PC-9 (cell line): ENCODE measurements around the gene GAP43. TPM values are rescaled to one million over a fixed set of nuclear protein-coding genes. Genes with fewer than 3 reads are reported as not detected.
"Not testable (repeated sequence)": the region's sequence is repeated elsewhere in the genome, so short reads cannot be mapped to it uniquely, and the experiment has no call there.

ENCODE experiments used
- BruUV-seq: library from RNA; stranded (reverse); fragments of 400-500 nt; replicated peaks from 2 replicates; lab custom pipeline; 2021; lab: Mats Ljungman, UMichigan
- CTCF ChIA-PET: fragments of 300-600 bp; sonication (Branson Sonifier 250); formaldehyde crosslinking; loops from one replicate; lab custom pipeline; 2022; ENCODE audit warnings: antibody characterized with exemption; lab: Charles Lee
- POLR2A ChIA-PET: fragments of 300-600 bp; sonication (Branson Sonifier 250); formaldehyde crosslinking; loops from one replicate; lab custom pipeline; 2022; ENCODE audit warnings: antibody characterized with exemption; ENCODE audit not compliant: unreplicated experiment; lab: Charles Lee
- DNase-seq, 2 experiments: peaks; one replicate each; pipeline versions ENCODE4 v3.0.0 to v3.0.0-alpha.2; 2015 to 2022; ENCODE audit warnings: mixed read lengths in 1 of 2
- H2AFZ ChIP-seq: fragments of 200-600 bp; sonication (generic); 2 replicates; pipeline ENCODE4 v1.8.1; 2017; ENCODE audit warnings: antibody characterized with exemption
- H3F3A ChIP-seq: fragments of 200-600 bp; sonication (generic); 2 replicates; pipeline ENCODE4 v1.8.1; 2017; ENCODE audit warnings: antibody characterized with exemption, mild to moderate bottlenecking, low read depth; ENCODE audit not compliant: insufficient read depth
- H3K27ac ChIP-seq: fragments of 200-600 bp; sonication (generic); 2 replicates; pipeline ENCODE4 v1.6.1; 2016; ENCODE audit warnings: mixed run types
- H3K27me3 ChIP-seq: fragments of 200-600 bp; sonication (generic); 2 replicates; pipeline ENCODE4 v1.6.1; 2016; ENCODE audit warnings: low read depth, mixed run types; ENCODE audit not compliant: insufficient read depth
- H3K36me3 ChIP-seq: fragments of 200-600 bp; sonication (generic); 2 replicates; pipeline ENCODE4 v1.6.1; 2016; ENCODE audit warnings: low read depth, mixed run types
- H3K4me1 ChIP-seq: fragments of 200-600 bp; sonication (generic); replicated peaks from 2 replicates; pipeline ENCODE4 v1.6.1; 2016; ENCODE audit warnings: mixed run types; ENCODE audit not compliant: insufficient read depth
- H3K4me2 ChIP-seq: fragments of 200-600 bp; sonication (generic); 2 replicates; pipeline ENCODE4 v1.6.1; 2017; ENCODE audit warnings: mixed run types
- H3K4me3 ChIP-seq: fragments of 200-600 bp; sonication (generic); 2 replicates; pipeline ENCODE4 v1.6.1; 2016; ENCODE audit warnings: mixed run types
- H3K79me2 ChIP-seq: fragments of 200-600 bp; sonication (generic); 2 replicates; pipeline ENCODE4 v1.6.1; 2017; ENCODE audit warnings: low read depth, mixed run types
- H3K9me2 ChIP-seq: fragments of 200-600 bp; sonication (generic); 2 replicates; pipeline ENCODE4 v1.8.1; 2017; ENCODE audit warnings: mild to moderate bottlenecking; ENCODE audit not compliant: insufficient read depth
- H3K9me3 ChIP-seq: fragments of 200-600 bp; sonication (generic); 2 replicates; pipeline ENCODE4 v1.8.1; 2016; ENCODE audit warnings: low read depth; ENCODE audit not compliant: insufficient read depth
- H4K20me1 ChIP-seq: fragments of 200-600 bp; sonication (generic); 2 replicates; pipeline ENCODE4 v1.8.1; 2017; ENCODE audit not compliant: insufficient read depth
- EZH2 ChIP-seq: fragments of 200-600 bp; sonication (generic); IDR thresholded peaks from 2 replicates; pipeline ENCODE4 v1.8.0; 2017; ENCODE audit warnings: antibody characterized with exemption, low read depth
- intact Hi-C: fragments of 100-400 bp; cut with micrococcal nuclease; formaldehyde crosslinking; loops from one replicate; pipeline ENCODE4 v1.10.0; 2022; ENCODE audit not compliant: unreplicated experiment
- total RNA-seq: library from RNA; stranded (reverse); gene quantifications from 2 replicates; pipeline ENCODE4 v1.2.3, GENCODE V29; 2021
- TF ChIP-seq, protein P1 (sequence below): fragments of 200-600 bp; sonication (generic); conservative IDR thresholded peaks from 2 replicates; pipeline ENCODE4 v1.6.1; 2017; ENCODE audit warnings: mixed run types, antibody characterized with exemption, mild to moderate bottlenecking, moderate library complexity

Gene GAP43
- total RNA-seq, 1 experiment from 2014 or later = not detected

DNA sequence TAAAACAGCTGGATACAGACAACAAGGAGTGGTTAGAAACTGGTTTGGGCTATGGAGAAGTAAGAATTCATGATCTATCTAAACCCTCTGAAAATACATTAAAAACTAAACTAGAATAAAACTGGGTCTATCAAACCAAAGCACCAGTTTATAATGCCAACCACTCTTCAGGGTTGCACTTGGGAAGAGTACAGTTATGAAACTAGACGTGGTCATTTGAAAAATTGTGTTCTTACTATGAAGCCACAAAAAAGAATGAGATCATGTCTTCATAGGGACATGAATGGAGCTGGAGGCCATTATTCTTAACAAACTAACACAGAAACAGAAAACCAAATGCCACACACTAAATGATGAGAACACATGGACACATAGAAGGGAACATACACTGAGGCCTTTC is 103.8 kb downstream of the GAP43 start:
- POLR2A ChIA-PET = no interaction called here

DNA sequence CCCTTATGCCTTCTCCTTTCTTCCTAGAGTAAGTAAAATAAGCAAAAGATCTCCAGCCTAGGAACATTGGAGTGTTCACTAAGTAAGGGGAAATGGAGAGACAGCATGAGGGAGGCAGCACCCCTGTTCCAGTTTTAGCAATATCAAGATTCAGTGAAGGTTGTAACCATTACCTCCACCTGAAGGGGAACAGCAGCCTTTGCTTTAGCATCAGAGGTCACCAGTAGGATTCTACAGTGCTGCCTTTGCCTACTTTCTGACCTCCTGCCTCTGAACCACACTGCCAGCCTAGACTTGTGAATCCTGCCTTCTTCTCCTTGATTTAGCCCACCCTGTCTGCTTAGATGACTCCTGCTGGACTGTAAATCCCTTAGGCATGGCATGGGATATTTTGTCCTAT is 104.7 kb downstream of the GAP43 start:
- Histone ChIP-seq H3K4me2 (no peak overlapping the region), H3K9me2 (no peaks in the 10 kb centered on the region), H3K4me1 (no peaks in the 10 kb centered on the region), H3K9me3 (no peaks in the 10 kb centered on the region), H3F3A (no peaks in the 10 kb centered on the region), H4K20me1 (no peaks in the 10 kb centered on the region), H3K27ac (no peak overlapping the region), H3K36me3 (no peaks in the 10 kb centered on the region), H2AFZ (no peak overlapping the region), H3K79me2 (no peaks in the 10 kb centered on the region), H3K27me3 (no peaks in the 10 kb centered on the region), H3K4me3 (no peak overlapping the region)
- no peak for DNase-seq
- no TSS peak for BruUV-seq
- intact Hi-C loops = no loop called here
- POLR2A ChIA-PET = no interaction called here
- CTCF ChIA-PET = no interaction called here
- TF ChIP-seq, protein P1, sequence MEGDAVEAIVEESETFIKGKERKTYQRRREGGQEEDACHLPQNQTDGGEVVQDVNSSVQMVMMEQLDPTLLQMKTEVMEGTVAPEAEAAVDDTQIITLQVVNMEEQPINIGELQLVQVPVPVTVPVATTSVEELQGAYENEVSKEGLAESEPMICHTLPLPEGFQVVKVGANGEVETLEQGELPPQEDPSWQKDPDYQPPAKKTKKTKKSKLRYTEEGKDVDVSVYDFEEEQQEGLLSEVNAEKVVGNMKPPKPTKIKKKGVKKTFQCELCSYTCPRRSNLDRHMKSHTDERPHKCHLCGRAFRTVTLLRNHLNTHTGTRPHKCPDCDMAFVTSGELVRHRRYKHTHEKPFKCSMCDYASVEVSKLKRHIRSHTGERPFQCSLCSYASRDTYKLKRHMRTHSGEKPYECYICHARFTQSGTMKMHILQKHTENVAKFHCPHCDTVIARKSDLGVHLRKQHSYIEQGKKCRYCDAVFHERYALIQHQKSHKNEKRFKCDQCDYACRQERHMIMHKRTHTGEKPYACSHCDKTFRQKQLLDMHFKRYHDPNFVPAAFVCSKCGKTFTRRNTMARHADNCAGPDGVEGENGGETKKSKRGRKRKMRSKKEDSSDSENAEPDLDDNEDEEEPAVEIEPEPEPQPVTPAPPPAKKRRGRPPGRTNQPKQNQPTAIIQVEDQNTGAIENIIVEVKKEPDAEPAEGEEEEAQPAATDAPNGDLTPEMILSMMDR = no peak
- no peak for TF ChIP-seq EZH2

More for the DNA sequence above, 103.8 kb downstream of the GAP43 start:
- H3K36me3 ChIP-seq = no peaks in the 10 kb centered on the region
- H3K4me1 ChIP-seq = no peaks in the 10 kb centered on the region
- no peaks in the 10 kb centered on the region for H3K9me3 ChIP-seq
- H3F3A ChIP-seq = no peaks in the 10 kb centered on the region
- no peak overlapping the region for H2AFZ ChIP-seq
- BruUV-seq = no TSS peak
- TF ChIP-seq, protein P1 = no peak
- TF ChIP-seq EZH2 = no peak
- DNase-seq = no peak
- no peaks in the 10 kb centered on the region for H3K79me2 ChIP-seq
- no peaks in the 10 kb centered on the region for H3K9me2 ChIP-seq
- CTCF ChIA-PET = no interaction called here
- H3K4me3 ChIP-seq = no peak overlapping the region
- no peaks in the 10 kb centered on the region for H3K27me3 ChIP-seq
- no peaks in the 10 kb centered on the region for H4K20me1 ChIP-seq
- intact Hi-C loops = no loop called here
- H3K4me2 ChIP-seq = no peak overlapping the region
- no peak overlapping the region for H3K27ac ChIP-seq

DNA sequence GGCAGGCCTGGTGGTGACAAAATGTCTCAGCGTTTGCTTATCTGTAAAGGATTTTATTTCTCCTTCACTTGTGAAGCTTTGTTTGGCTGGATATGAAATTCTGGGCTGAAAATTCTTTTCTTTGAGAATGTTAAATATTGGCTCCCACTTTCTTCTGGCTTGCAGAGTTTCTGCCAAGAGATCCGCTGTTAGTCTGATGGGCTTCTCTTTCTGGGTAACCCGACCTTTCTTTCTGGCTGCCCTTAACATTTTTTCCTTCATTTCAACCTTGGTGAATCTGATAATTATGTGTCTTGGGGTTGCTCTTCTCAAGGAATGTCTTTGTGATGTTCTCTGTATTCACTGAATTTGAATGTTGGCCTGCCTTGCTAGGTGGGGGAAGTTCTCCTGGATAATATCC is 113.0 kb downstream of the GAP43 start:
- H3K4me3 ChIP-seq, H3K36me3 ChIP-seq, H2AFZ ChIP-seq, H3K27ac ChIP-seq, H3K4me2 ChIP-seq, BruUV-seq, DNase-seq, H4K20me1 ChIP-seq, H3F3A ChIP-seq, H3K4me1 ChIP-seq, H3K79me2 ChIP-seq, H3K9me2 ChIP-seq, H3K9me3 ChIP-seq, CTCF ChIA-PET, POLR2A ChIA-PET, intact Hi-C loops: not testable (repeated sequence)
- peaks cover 12% of the 10 kb centered on the region; the same call in 1 of the 2 replicates for H3K27me3 ChIP-seq

DNA sequence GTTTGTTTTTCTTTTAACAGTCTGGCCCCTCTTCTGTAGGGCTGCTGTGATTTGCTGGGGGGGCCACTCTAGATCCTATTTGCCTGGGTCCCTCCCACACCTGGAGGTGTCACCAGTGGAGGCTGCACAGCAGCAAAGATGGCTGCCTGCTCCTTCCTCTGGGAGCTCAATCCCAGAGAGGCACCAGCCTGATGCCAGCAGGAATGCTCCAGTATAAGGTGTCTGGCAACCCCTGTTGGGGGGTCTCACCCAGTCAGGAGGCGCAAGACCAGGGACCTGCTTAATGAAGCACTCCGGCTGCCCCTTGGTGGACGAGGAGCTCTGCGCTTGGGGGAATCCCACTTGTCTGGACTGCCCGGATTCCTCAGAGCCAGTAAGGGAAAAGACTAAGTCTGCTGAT is 118.3 kb downstream of the GAP43 start:
- H3F3A ChIP-seq = no peaks in the 10 kb centered on the region
- ChIA-PET CTCF (interaction anchor here (0.6 kb wide), 1 partner anchor 11 kb away, joined by 5 read pairs; no protein-coding TSS in a partner anchor), POLR2A (no interaction called here)
- H3K4me3 ChIP-seq = no peak overlapping the region
- no peaks in the 10 kb centered on the region for H3K36me3 ChIP-seq
- H3K4me1 ChIP-seq = no peaks in the 10 kb centered on the region
- H3K27ac ChIP-seq = no peak overlapping the region
- no peaks in the 10 kb centered on the region for H3K9me2 ChIP-seq
- BruUV-seq = no TSS peak
- H3K9me3 ChIP-seq = no peaks in the 10 kb centered on the region
- H2AFZ ChIP-seq = no peak overlapping the region
- TF ChIP-seq, protein P1 = no peak
- no peak for TF ChIP-seq EZH2
- H3K27me3 ChIP-seq = 0 out of 2 replicates have a peak, but pooled peaks cover 6% of the 10 kb centered on the region
- no peaks in the 10 kb centered on the region for H3K79me2 ChIP-seq
- DNase-seq = no peak
- H4K20me1 ChIP-seq = no peaks in the 10 kb centered on the region
- H3K4me2 ChIP-seq = no peak overlapping the region
- intact Hi-C loops = no loop called here

DNA sequence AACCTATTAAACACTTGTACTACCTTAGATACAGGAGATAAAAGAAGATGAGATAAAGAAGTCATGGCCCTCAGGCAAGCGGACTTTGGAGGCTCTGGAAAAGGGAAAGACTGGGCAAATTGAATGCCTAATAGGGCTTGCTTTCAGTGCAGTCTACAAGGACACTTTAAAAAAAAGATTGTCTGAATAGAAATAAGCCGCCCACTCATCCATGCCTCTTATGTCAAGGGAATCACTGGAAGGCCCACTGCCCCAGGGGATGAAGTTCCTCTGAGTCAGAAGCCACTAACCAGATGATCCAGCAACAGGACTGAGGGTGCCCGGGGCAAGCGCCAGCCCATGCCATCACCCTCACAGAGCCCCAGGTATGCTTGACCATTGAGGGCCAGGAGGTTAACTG is 121.2 kb downstream of the GAP43 start:
- H3F3A ChIP-seq, H3K4me2 ChIP-seq, H3K9me2 ChIP-seq, CTCF ChIA-PET, H4K20me1 ChIP-seq, H2AFZ ChIP-seq, intact Hi-C loops, H3K36me3 ChIP-seq, H3K4me3 ChIP-seq, H3K9me3 ChIP-seq, H3K4me1 ChIP-seq, BruUV-seq, H3K79me2 ChIP-seq, H3K27me3 ChIP-seq, H3K27ac ChIP-seq: not testable (repeated sequence)
- peak in 1 of 2 experiments; percentile 11 for DNase-seq
- POLR2A ChIA-PET = interaction anchor here (0.9 kb wide), 1 partner anchor 406 kb away, joined by 7 read pairs; no protein-coding TSS in a partner anchor
